GM23248 (cell line): ENCODE results near the gene PPFIA3. TPM values are rescaled to one million over a fixed set of nuclear protein-coding genes. Genes with fewer than 3 reads are reported as not detected.

ENCODE experiments used
- DNase-seq: peaks from one replicate; pipeline ENCODE4 v3.0.0-alpha.2; 2015
- H2AFZ ChIP-seq: fragments of 200-600 bp; sonication (generic); 2 replicates; pipeline ENCODE4 v1.6.1; 2016; ENCODE audit warnings: antibody characterized with exemption
- H3F3A ChIP-seq: fragments of 200-600 bp; sonication (generic); 2 replicates; pipeline ENCODE4 v1.6.1; 2016; ENCODE audit warnings: mild to moderate bottlenecking, antibody characterized with exemption, mixed run types; ENCODE audit not compliant: insufficient read depth
- H3K27ac ChIP-seq: fragments of 200-600 bp; sonication (generic); 2 replicates; pipeline ENCODE4 v1.5.1; 2016; ENCODE audit warnings: mild to moderate bottlenecking
- H3K27me3 ChIP-seq: fragments of 200-600 bp; sonication (generic); replicated peaks from 2 replicates; pipeline ENCODE4 v1.6.1; 2016; ENCODE audit warnings: mild to moderate bottlenecking; ENCODE audit not compliant: insufficient read depth
- H3K36me3 ChIP-seq: fragments of 200-600 bp; sonication (generic); 2 replicates; pipeline ENCODE4 v1.6.1; 2016; ENCODE audit warnings: low read depth, mild to moderate bottlenecking
- H3K4me1 ChIP-seq: fragments of 200-600 bp; sonication (generic); 2 replicates; pipeline ENCODE4 v1.6.1; 2016; ENCODE audit warnings: mild to moderate bottlenecking; ENCODE audit not compliant: insufficient read depth
- H3K4me2 ChIP-seq: fragments of 200-600 bp; sonication (generic); one replicate; pipeline ENCODE4 v1.6.1; 2016; ENCODE audit warnings: mild to moderate bottlenecking; ENCODE audit not compliant: unreplicated experiment
- H3K4me3 ChIP-seq: fragments of 200-600 bp; sonication (generic); 2 replicates; pipeline ENCODE4 v1.5.1; 2016; ENCODE audit warnings: mild to moderate bottlenecking
- H3K79me2 ChIP-seq: fragments of 200-600 bp; sonication (generic); 2 replicates; pipeline ENCODE4 v1.6.1; 2016; ENCODE audit warnings: mild to moderate bottlenecking; ENCODE audit not compliant: insufficient read depth
- H3K9ac ChIP-seq: fragments of 200-600 bp; sonication (generic); 2 replicates; pipeline ENCODE4 v1.6.1; 2016; ENCODE audit warnings: mild to moderate bottlenecking
- H3K9me2 ChIP-seq: fragments of 200-600 bp; sonication (generic); 2 replicates; pipeline ENCODE4 v1.6.1; 2016; ENCODE audit warnings: mixed run types, mild to moderate bottlenecking, moderate library complexity; ENCODE audit not compliant: insufficient read depth
- H3K9me3 ChIP-seq: fragments of 200-600 bp; sonication (generic); one replicate; pipeline ENCODE4 v1.6.1; 2017; ENCODE audit warnings: low read depth
- H4K20me1 ChIP-seq: fragments of 200-600 bp; sonication (generic); 2 replicates; pipeline ENCODE4 v1.6.0; 2016; ENCODE audit not compliant: insufficient read depth
- EZH2 ChIP-seq: fragments of 200-600 bp; sonication (generic); IDR thresholded peaks from 2 replicates; pipeline ENCODE4 v1.6.1; 2018; ENCODE audit warnings: antibody characterized with exemption, mild to moderate bottlenecking; ENCODE audit not compliant: insufficient read depth, poor library complexity, severe bottlenecking
- EZH2phosphoT487 ChIP-seq: fragments of 200-600 bp; sonication (generic); IDR thresholded peaks from 2 replicates; pipeline ENCODE4 v1.6.1; 2018; ENCODE audit warnings: antibody characterized with exemption, moderate library complexity, mild to moderate bottlenecking, low read depth; ENCODE audit not compliant: insufficient read depth
- WGBS, 2 experiments: methylation state at CpG; one replicate each; pipeline ENCODE4 v1.1.6; 2015 to 2017; ENCODE audit warnings: low lambda C conversion rate in 2 of 2, low coverage in 1 of 2; ENCODE audit errors: missing lambda C conversion rate in 2 of 2; 5-methylcytosine and 5-hydroxymethylcytosine counted together
- in situ Hi-C: fragments of 300-500 bp; cut with MboI; formaldehyde crosslinking; loops from 2 replicates; pipeline ENCODE4 v1.15.0; 2020
- polyA plus RNA-seq: library from polyadenylated mRNA; unstranded; fragments of >200 nt; fragmentation: Nextera tagmentation; extraction: Ambion mirVana; gene quantifications from 2 replicates; pipeline ENCODE4 v1.2.1, GENCODE V29; 2016
- total RNA-seq: library from RNA; depleted of rRNA; stranded (reverse); fragments of >200 nt; shearing (Covaris generic); gene quantifications from 2 replicates; pipeline ENCODE4 v1.2.3, GENCODE V29; 2014

Gene PPFIA3
- total and polyA plus RNA-seq, 2 experiments from 2014 or later, result 1.2 to 2.4 TPM

GRCh38 chr19:49148044-49148682 is 28.8 kb downstream of the PPFIA3 start:
- Histone ChIP-seq H3K27me3 (no peaks in the 10 kb centered on the region), H2AFZ (no peak overlapping the region), H3K27ac (no peak overlapping the region), H3K36me3 (no peaks in the 10 kb centered on the region), H3F3A (peaks cover 9% of the 10 kb centered on the region; the same call in 1 of the 2 replicates), H3K4me2 (no peak overlapping the region), H3K4me3 (no peak overlapping the region), H3K9me2 (no peaks in the 10 kb centered on the region), H4K20me1 (no peaks in the 10 kb centered on the region), H3K79me2 (no peaks in the 10 kb centered on the region), H3K9me3 (no peaks in the 10 kb centered on the region), H3K4me1 (peaks cover 4% of the 10 kb centered on the region; the same call in 1 of the 2 replicates), H3K9ac (no peak overlapping the region)
- DNase-seq, result no peak
- in situ Hi-C loops, result no loop called here
- 62 to 65% methylated on average over 11 of the region's 11 CpGs for WGBS, 2 experiments
- TF ChIP-seq EZH2 (no peak), EZH2phosphoT487 (no peak)

- Histone ChIP-seq H4K20me1 (no peaks in the 10 kb centered on the region), H3K4me3 (peak overlapping the region; percentile 84), H3K4me2 (peak overlapping the region; percentile 93), H3K36me3 (no peaks in the 10 kb centered on the region), H3K9ac (peak overlapping the region; percentile 71), H3K9me2 (no peaks in the 10 kb centered on the region), H3K27me3 (no peaks in the 10 kb centered on the region), H3K79me2 (no peaks in the 10 kb centered on the region), H3F3A (peaks cover 9% of the 10 kb centered on the region; the same call in 1 of the 2 replicates), H2AFZ (peak overlapping the region; percentile 97), H3K9me3 (no peaks in the 10 kb centered on the region), H3K4me1 (peaks cover 4% of the 10 kb centered on the region; the same call in 1 of the 2 replicates), H3K27ac (no peak overlapping the region)
- in situ Hi-C loops, result no loop called here
- 4% methylated on average over 44 to 49 of the region's 49 CpGs for WGBS, 2 experiments
- TF ChIP-seq EZH2phosphoT487, result no peak
- no peak for TF ChIP-seq EZH2
- DNase-seq, result peak; percentile 96
Observed at GRCh38 chr19:49148784-49149651, 29.7 kb downstream of the PPFIA3 start.

- peaks cover 4% of the 10 kb centered on the region; the same call in 1 of the 2 replicates for H3K4me1 ChIP-seq
- no peaks in the 10 kb centered on the region for H3K9me3 ChIP-seq
- H3K9me2 ChIP-seq, result no peaks in the 10 kb centered on the region
- TF ChIP-seq EZH2 (no peak), EZH2phosphoT487 (no peak)
- no peaks in the 10 kb centered on the region for H4K20me1 ChIP-seq
- peaks cover 9% of the 10 kb centered on the region; the same call in 1 of the 2 replicates for H3F3A ChIP-seq
- no peaks in the 10 kb centered on the region for H3K36me3 ChIP-seq
- H3K27ac ChIP-seq, result no peak overlapping the region
- no peaks in the 10 kb centered on the region for H3K27me3 ChIP-seq
- H3K9ac ChIP-seq, result peak overlapping the region; percentile 71
- WGBS, 2 experiments, result 1 to 2% methylated on average over 22 to 23 of the region's 23 CpGs
- H3K4me3 ChIP-seq, result peak overlapping the region; percentile 84
- H3K4me2 ChIP-seq, result peak overlapping the region; percentile 93
- in situ Hi-C loops, result no loop called here
- peak; percentile 83 for DNase-seq
- H2AFZ ChIP-seq, result peak overlapping the region; percentile 97
- H3K79me2 ChIP-seq, result no peaks in the 10 kb centered on the region
Observed at GRCh38 chr19:49149652-49150105, 30.3 kb downstream of the PPFIA3 start.

- H3K79me2 ChIP-seq, result no peaks in the 10 kb centered on the region
Observed at GRCh38 chr19:49150106-49150943, 31.0 kb downstream of the PPFIA3 start.

More at GRCh38 chr19:49150106-49150943, 31.0 kb downstream of the PPFIA3 start:
- Histone ChIP-seq H3K27ac (no peak overlapping the region), H3F3A (peaks cover 9% of the 10 kb centered on the region; the same call in 1 of the 2 replicates), H3K27me3 (no peaks in the 10 kb centered on the region), H3K9me2 (no peaks in the 10 kb centered on the region), H2AFZ (peak overlapping the region; percentile 97), H4K20me1 (no peaks in the 10 kb centered on the region), H3K4me1 (peaks cover 4% of the 10 kb centered on the region; the same call in 1 of the 2 replicates), H3K4me3 (peak overlapping the region; percentile 84), H3K9me3 (no peaks in the 10 kb centered on the region), H3K9ac (peak overlapping the region; percentile 71), H3K4me2 (peak overlapping the region; percentile 93), H3K36me3 (no peaks in the 10 kb centered on the region)
- in situ Hi-C loops, result no loop called here
- WGBS, 2 experiments, result 1 to 2% methylated on average over 57 to 70 of the region's 75 CpGs
- TF ChIP-seq EZH2phosphoT487, result no peak
- no peak for TF ChIP-seq EZH2
- peak; percentile 85 for DNase-seq
